HL-60/S4 treated with retinoic acid at 250 ng/mL for 4 days and 3 days (cell line): ENCODE data around the gene STK17A.

Experiments
- in situ Hi-C: fragments of 300-500 bp; cut with MboI; formaldehyde crosslinking; loops from 2 replicates; pipeline ENCODE4 v1.7.0; 2022; ENCODE audit warnings: low sequenced_read_pairs

The STK17A gene

GRCh38 chr7:43582503-43583423, at the start of gene STK17A:
Gene STK17A (plus strand): TSS chr7:43583108. CDS start chr7:43583244, 136 bp downstream.
- in situ Hi-C loops = loop anchor here (25.0 kb wide), 1 partner anchor 255 kb away; no protein-coding TSS in a partner anchor

DNA sequence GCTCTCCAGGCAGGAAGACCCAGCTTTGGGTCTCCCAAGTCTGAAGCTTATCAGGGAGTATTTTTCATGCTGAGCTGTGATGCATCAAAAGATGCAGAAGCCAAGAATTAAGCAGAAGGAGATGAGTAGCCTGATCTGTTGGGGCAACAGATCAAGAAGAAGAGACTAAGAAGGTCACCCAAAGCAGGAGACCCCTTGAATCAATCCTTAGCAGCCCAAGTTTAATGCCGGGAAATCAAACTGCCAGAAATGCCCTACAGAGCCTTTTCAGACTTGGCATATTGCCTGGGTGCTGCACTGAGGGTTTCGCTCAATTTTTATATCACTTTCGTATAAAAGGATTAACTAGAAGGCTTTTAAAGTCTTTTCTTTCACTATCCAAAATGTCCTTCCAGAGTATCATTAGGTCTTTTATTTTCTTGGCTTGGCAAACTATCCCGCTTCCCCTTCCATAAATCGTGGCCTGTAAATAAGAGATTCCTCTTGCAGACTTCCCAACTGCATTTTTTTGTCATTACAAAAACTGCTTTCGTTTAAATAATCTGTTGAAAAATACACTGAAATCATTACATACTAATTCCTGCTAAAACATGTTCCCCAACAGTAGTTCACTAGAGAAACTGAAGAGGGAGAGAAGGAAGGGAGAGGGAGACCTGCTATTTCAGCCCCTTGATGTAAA, 49.0 kb upstream of the STK17A start:
- in situ Hi-C loops = no loop called here

GRCh38 chr7:43535031-43535451, 47.9 kb upstream of the STK17A start:
- in situ Hi-C loops = no loop called here

DNA sequence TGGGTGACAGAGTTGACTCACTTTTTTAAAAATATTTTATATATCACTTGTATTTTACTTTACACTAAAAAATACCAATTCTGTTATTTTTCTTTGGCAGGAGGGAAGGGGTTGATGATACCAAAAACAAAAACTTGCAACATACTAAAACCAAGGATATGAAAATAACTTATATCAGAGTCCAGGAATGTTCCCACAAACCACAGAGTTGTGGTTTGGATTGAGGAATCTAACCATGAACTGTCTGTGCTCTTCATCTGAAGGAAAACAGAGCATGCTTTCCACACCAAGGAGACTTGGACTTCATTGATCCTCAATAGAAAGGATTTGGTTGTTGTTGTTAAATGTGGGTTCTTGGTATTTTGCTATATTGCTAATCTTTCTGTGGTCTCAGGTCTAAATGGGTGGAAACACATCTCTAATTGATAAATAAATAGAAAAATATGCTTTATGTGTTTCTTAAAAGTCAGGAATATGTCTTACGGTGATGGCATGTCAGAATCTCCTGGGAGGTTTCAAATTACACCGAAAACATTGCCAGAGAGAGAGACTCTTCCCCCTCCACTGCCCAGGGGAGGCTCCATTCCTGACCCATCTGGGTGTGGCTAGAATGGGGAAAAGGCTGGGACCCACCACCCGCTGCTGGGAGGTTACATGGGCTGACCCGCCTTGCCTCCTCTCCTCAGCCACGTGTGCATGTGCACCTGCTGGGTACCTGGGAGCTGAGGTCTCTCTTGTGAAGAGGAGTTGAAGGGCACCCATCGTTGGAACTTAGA, 46.9 kb upstream of the STK17A start:
- in situ Hi-C loops = no loop called here

DNA sequence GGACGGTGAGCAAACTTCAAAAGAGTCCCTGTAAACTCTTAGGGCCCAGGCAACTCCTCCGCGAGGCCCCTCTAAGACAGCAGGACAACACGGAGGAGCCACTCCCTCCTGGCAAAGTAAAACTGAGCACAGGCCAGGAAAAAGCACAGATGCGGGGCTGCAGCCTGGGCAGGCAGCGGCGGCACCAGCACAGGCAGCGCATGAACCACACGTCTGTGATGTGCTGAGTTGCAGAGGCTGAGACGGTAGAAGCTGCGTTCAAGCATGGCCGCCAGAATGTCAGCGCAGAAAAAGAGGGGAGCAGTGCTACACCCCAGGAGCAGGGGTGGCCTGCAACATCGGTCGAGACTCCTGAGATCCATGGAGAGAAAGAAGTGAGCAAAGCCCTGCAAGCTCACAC, 46.1 kb upstream of the STK17A start:
- in situ Hi-C loops = no loop called here

DNA sequence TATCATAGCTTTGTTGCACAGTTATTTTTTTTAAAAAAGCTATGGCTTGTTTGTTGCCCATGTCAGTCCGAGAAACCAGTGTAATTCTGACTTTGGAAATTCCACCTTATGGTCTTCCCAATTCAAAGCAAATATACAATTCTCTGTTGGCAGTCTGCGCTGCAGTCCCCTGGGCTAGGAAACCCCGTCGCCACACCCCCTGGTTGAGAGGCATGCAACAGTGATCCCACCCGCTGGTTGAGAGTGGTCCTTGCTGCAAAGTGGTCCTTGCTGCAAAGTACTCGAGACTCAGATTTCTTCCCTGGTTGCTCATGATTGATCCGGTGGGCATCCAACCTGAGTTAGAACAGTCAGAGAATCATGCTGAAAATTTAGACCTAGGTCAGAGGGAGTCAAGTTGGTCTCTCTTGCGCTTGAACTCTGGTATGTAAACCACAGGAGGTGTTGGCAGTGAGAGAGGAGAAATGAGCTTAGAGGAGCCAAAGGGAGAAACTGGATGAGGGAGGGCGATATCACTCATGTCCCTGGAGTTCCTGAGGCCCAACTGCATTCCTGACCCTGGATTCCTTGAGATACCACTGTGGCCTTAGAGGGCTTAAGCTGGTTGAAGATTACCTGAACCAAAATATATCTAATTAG, 45.0 kb upstream of the STK17A start:
- in situ Hi-C loops = no loop called here

DNA sequence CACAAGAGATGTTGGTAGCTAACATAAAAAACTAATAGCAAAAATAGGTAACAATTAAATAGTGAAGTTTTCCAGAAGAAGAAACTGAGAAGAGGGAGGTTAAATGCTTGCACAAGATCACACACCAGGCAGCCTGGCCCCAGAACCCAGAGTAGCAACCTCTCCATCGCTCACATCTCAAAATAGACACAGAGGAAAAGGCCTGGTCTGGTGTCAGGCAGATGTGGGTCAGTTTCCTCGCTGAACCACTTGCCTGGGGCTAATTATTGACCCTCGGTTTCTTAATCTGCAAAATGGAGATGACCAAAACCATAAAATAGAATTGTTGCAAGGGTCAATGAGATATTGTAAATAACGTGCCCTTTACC, 44.5 kb upstream of the STK17A start:
- in situ Hi-C loops = no loop called here

DNA sequence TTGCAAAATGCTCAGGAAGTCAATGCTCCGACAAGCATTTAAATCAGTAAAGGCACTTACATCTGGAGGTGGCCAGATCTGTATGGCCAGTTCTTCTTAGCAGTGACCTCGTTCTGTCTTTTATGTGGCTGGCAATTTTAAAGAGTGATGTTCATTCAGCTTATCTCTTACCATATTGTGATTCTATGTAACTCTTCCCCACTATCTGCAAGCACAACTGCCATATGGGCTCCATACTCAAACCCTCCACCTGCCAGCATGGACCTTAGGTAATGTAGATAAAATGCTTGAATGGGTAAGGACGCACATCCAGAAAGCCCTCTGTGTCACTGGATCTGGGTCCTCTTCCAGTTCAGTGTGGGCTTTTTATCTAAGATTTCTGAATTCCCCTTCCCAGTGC, 42.4 kb upstream of the STK17A start:
- in situ Hi-C loops = no loop called here

GRCh38 chr7:43542716-43543115, 40.2 kb upstream of the STK17A start:
- in situ Hi-C loops = no loop called here

- in situ Hi-C loops = no loop called here
Observed at GRCh38 chr7:43546231-43546630, 36.7 kb upstream of the STK17A start.

DNA sequence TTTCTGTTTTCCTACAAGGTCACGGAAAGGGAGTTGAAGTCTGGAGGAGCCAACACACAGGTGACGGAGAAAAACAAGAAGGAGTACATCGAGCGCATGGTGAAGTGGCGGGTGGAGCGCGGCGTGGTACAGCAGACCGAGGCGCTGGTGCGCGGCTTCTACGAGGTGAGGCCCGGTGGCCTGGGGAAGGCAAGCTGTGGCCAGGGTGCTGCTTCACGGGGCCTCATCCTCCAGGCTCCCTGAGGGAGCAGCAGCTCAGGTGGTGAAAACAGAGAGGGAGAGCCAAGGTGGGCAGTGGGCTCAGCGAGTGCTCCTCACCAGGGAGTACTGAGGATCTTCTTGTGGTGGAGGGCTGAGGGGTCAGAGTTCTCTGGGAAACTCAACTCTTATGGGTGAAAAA, 32.5 kb upstream of the STK17A start:
- in situ Hi-C loops = no loop called here

- in situ Hi-C loops = no loop called here
Observed at GRCh38 chr7:43552122-43552521, 30.8 kb upstream of the STK17A start.

GRCh38 chr7:43553999-43554398, 28.9 kb upstream of the STK17A start:
- in situ Hi-C loops = no loop called here

DNA sequence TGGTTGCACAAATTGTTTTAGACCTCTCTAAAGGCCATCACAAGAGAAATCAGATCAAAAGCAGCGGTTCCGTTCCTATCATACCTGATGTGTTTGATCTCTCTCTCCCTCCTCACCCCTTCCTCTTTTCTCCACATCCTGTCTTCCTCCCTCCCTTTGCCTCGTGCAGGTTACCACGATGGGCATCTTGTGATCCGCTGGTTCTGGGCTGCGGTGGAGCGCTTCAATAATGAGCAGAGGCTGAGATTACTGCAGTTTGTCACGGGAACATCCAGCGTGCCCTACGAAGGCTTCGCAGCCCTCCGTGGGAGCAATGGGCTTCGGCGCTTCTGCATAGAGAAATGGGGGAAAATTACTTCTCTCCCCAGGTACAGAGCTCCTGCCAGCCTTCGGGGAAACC, 28.5 kb upstream of the STK17A start:
- in situ Hi-C loops = no loop called here

- in situ Hi-C loops = no loop called here
Observed at GRCh38 chr7:43557831-43558495, 24.9 kb upstream of the STK17A start.

GRCh38 chr7:43559171-43559945, 23.6 kb upstream of the STK17A start:
- in situ Hi-C loops = no loop called here

DNA sequence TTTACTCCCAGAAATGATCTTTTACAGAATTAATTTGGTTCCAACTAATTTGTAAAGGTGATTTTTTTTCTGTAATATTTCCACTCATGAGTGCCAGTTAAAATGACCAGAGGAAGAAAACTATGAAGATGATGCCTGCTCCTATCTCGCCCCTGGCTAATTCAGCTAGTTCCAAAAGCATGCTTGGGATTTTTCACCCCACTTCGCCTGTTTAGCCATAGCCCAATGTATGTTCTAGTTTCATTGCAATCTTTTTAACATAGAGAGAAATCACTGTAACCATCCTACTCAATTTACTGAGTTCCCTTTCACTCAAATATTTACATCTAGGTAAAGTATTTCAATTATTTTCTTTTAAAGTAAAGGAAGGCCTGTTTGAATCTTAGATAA, 23.0 kb upstream of the STK17A start:
- in situ Hi-C loops = no loop called here

GRCh38 chr7:43560742-43561330, 22.1 kb upstream of the STK17A start:
- in situ Hi-C loops = no loop called here

- in situ Hi-C loops = no loop called here
Observed at GRCh38 chr7:43562383-43562782, 20.5 kb upstream of the STK17A start.
